H9 (cell line): ENCODE measurements around the gene DCLK2. TPM values are rescaled to one million over a fixed set of nuclear protein-coding genes. Genes with fewer than 3 reads are reported as not detected.

Experiments used
- DNase-seq: peaks from one replicate; pipeline ENCODE4 v3.0.0-alpha.2; 2017
- H2AFZ ChIP-seq: one replicate; pipeline ENCODE4 v1.6.1; 2013; ENCODE audit warnings: mild to moderate bottlenecking, low read length, control low read depth, moderate library complexity
- H2AK5ac ChIP-seq: 2 replicates; pipeline ENCODE4 v1.6.1; 2013; ENCODE audit warnings: low read length, control low read depth, mixed read lengths; ENCODE audit not compliant: insufficient read length
- H2BK120ac ChIP-seq: one replicate; pipeline ENCODE4 v1.6.1; 2013; ENCODE audit warnings: low read depth, mild to moderate bottlenecking, low read length, control low read depth, inconsistent platforms; ENCODE audit not compliant: poor library complexity, severe bottlenecking
- H2BK12ac ChIP-seq: 2 replicates; pipeline ENCODE4 v1.6.1; 2013; ENCODE audit warnings: low read length, control low read depth, mixed read lengths, low read depth; ENCODE audit not compliant: insufficient read length
- H2BK15ac ChIP-seq: 2 replicates; pipeline ENCODE4 v1.6.1; 2013; ENCODE audit warnings: low read depth, low read length, control low read depth
- H2BK20ac ChIP-seq: one replicate; pipeline ENCODE4 v1.6.1; 2013; ENCODE audit warnings: low read depth, mild to moderate bottlenecking, low read length, control low read depth, inconsistent platforms; ENCODE audit not compliant: poor library complexity, severe bottlenecking
- H2BK5ac ChIP-seq: 2 replicates; pipeline ENCODE4 v1.6.1; 2013; ENCODE audit warnings: low read length, control low read depth, mixed read lengths; ENCODE audit not compliant: insufficient read length
- H3K14ac ChIP-seq: 2 replicates; pipeline ENCODE4 v1.6.1; 2013; ENCODE audit warnings: low read length, control low read depth; ENCODE audit not compliant: insufficient read depth
- H3K18ac ChIP-seq: 2 replicates; pipeline ENCODE4 v1.6.1; 2013; ENCODE audit warnings: low read depth, mild to moderate bottlenecking, mixed read lengths, low read length, control low read depth; ENCODE audit not compliant: insufficient read length
- H3K23ac ChIP-seq: 2 replicates; pipeline ENCODE4 v1.6.1; 2013; ENCODE audit warnings: low read length, control low read depth, mixed read lengths, low read depth; ENCODE audit not compliant: insufficient read length
- H3K23me2 ChIP-seq: 2 replicates; pipeline ENCODE4 v1.6.1; 2013; ENCODE audit warnings: low read depth, mild to moderate bottlenecking, mixed read lengths, low read length, control low read depth; ENCODE audit not compliant: insufficient read length, poor library complexity, severe bottlenecking
- H3K27ac ChIP-seq: 2 replicates; pipeline ENCODE4 v1.5.1; 2013; ENCODE audit warnings: low read length, control low read depth, mixed read lengths, low read depth; ENCODE audit not compliant: insufficient read length
- H3K27me3 ChIP-seq: 2 replicates; pipeline ENCODE4 v1.6.1; 2013; ENCODE audit warnings: low read length, control low read depth, inconsistent platforms; ENCODE audit not compliant: insufficient read depth
- H3K4ac ChIP-seq: 2 replicates; pipeline ENCODE4 v1.6.1; 2013; ENCODE audit warnings: low read depth, mild to moderate bottlenecking, control low read depth, inconsistent platforms, low read length, moderate library complexity
- H3K4me1 ChIP-seq: 2 replicates; pipeline ENCODE4 v1.6.1; 2013; ENCODE audit warnings: low read length, control low read depth, inconsistent platforms; ENCODE audit not compliant: insufficient read depth
- H3K4me2 ChIP-seq: 2 replicates; pipeline ENCODE4 v1.6.1; 2013; ENCODE audit warnings: low read length, control low read depth, mixed read lengths; ENCODE audit not compliant: insufficient read length, insufficient read depth
- H3K56ac ChIP-seq: 2 replicates; pipeline ENCODE4 v1.6.1; 2013; ENCODE audit warnings: low read depth, mild to moderate bottlenecking, mixed read lengths, low read length, control low read depth; ENCODE audit not compliant: insufficient read length
- H3K79me1 ChIP-seq: 2 replicates; pipeline ENCODE4 v1.6.1; 2013; ENCODE audit warnings: low read depth, mild to moderate bottlenecking, moderate library complexity, low read length, control low read depth, inconsistent platforms; ENCODE audit not compliant: insufficient read depth, poor library complexity, severe bottlenecking
- H3K79me2 ChIP-seq: 2 replicates; pipeline ENCODE4 v1.6.1; 2013; ENCODE audit warnings: low read length, control low read depth, inconsistent platforms; ENCODE audit not compliant: insufficient read depth
- H3K9ac ChIP-seq: 2 replicates; pipeline ENCODE4 v1.6.1; 2013; ENCODE audit warnings: low read length, control low read depth, mixed read lengths; ENCODE audit not compliant: insufficient read length; ENCODE audit errors: extremely low read depth
- H3K9me3 ChIP-seq: one replicate; pipeline ENCODE4 v1.6.1; 2013; ENCODE audit warnings: low read depth, low read length, inconsistent platforms; ENCODE audit not compliant: control insufficient read depth
- H3T11ph ChIP-seq: one replicate; pipeline ENCODE4 v1.6.1; 2013; ENCODE audit warnings: mild to moderate bottlenecking, low read length, control low read depth, inconsistent platforms
- H4K20me1 ChIP-seq: one replicate; pipeline ENCODE4 v1.6.1; 2013; ENCODE audit not compliant: control insufficient read depth, insufficient read length, insufficient read depth
- H4K5ac ChIP-seq: 2 replicates; pipeline ENCODE4 v1.6.1; 2013; ENCODE audit warnings: low read depth, mild to moderate bottlenecking, mixed read lengths, low read length, control low read depth; ENCODE audit not compliant: insufficient read length
- H4K8ac ChIP-seq: replicated peaks from 2 replicates; pipeline ENCODE4 v1.6.1; 2013; ENCODE audit warnings: low read length, control low read depth, mixed read lengths, low read depth; ENCODE audit not compliant: insufficient read length
- H4K91ac ChIP-seq: 2 replicates; pipeline ENCODE4 v1.6.1; 2013; ENCODE audit warnings: low read depth, mild to moderate bottlenecking, moderate library complexity, mixed read lengths, low read length, control low read depth; ENCODE audit not compliant: insufficient read length
- H3K27ac Mint-ChIP-seq, 3 experiments: 2 replicates in 2 of 3; 3 replicates in 1 of 3; pipeline ENCODE4 v1.8.0; 2020 to 2021; ENCODE audit warnings: mixed read lengths in 3 of 3, mild to moderate bottlenecking in 1 of 3, moderate library complexity in 1 of 3
- H3K27me3 Mint-ChIP-seq: 2 replicates; pipeline ENCODE4 v1.8.0; 2021; ENCODE audit warnings: low read depth, mild to moderate bottlenecking, moderate library complexity, mixed read lengths
- H3K36me3 Mint-ChIP-seq, 3 experiments: 2 replicates in 2 of 3; 3 replicates in 1 of 3; pipeline ENCODE4 v1.8.0; 2020 to 2021; ENCODE audit warnings: low read depth in 3 of 3, mixed read lengths in 3 of 3; ENCODE audit not compliant: insufficient read depth in 1 of 3
- H3K4me1 Mint-ChIP-seq, 2 experiments: 2 replicates each; pipeline ENCODE4 v1.8.0; 2020; ENCODE audit warnings: mixed read lengths in 2 of 2
- H3K4me3 Mint-ChIP-seq, 2 experiments: 2 replicates in 1 of 2; 3 replicates in 1 of 2; pipeline ENCODE4 v1.8.0; 2020 to 2021; ENCODE audit warnings: mild to moderate bottlenecking in 2 of 2, mixed read lengths in 2 of 2, moderate library complexity in 1 of 2
- H3K9me3 Mint-ChIP-seq, 2 experiments: 2 replicates in 1 of 2; 3 replicates in 1 of 2; pipeline ENCODE4 v1.8.0; 2020; ENCODE audit warnings: mild to moderate bottlenecking in 2 of 2, mixed read lengths in 2 of 2, moderate library complexity in 1 of 2
- CTCF ChIP-seq: fragments of 200-600 bp; sonication (generic); conservative IDR thresholded peaks from 3 replicates; pipeline ENCODE4 v1.8.0; 2021; ENCODE audit warnings: antibody characterized with exemption, mild to moderate bottlenecking
- WGBS: extraction: QIAGEN DNeasy Blood & Tissue Kit; methylation state at CpG from one replicate; pipeline ENCODE4 v1.1.7; 2013; ENCODE audit warnings: missing lambda C conversion rate, low lambda C conversion rate, mixed read lengths; ENCODE audit not compliant: insufficient read length; ENCODE audit errors: extremely low coverage; 5-methylcytosine and 5-hydroxymethylcytosine counted together
- total RNA-seq: library from RNA; stranded (reverse); gene quantifications from 2 replicates; pipeline ENCODE4 v1.2.1, GENCODE V29; 2021

Gene DCLK2
- total RNA-seq, 1 experiment from 2014 or later: 0.33 TPM

DNA sequence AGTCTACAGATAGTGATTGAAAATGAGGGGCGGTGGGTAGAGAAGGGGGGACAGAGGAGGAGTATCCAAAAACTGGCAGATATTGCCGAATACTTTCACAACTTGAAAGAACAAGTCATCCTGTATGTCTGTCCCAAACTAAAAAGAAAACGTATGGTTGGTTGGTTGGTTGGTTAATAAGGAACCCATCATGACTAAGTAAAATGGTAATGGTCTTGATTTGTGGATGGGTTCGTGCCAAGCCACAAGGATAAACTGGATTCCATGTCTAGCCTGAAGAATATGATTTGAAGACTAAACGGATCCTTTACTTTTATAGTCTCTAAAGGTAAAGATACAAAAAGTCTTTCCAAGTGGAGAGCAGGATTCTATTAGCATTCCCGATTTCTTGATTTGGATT is 208.4 kb downstream of the DCLK2 start:
- H3K9me3 ChIP-seq: no peaks in the 10 kb centered on the region
- H4K8ac ChIP-seq: no peak overlapping the region
- no peak for DNase-seq
- H2BK5ac ChIP-seq: no peak overlapping the region
- no peaks in the 10 kb centered on the region for H3K4me1 ChIP-seq
- no peak overlapping the region for H2BK15ac ChIP-seq
- H3K4ac ChIP-seq: no peak overlapping the region
- no peaks in the 10 kb centered on the region for H3K27me3 Mint-ChIP-seq
- H3K4me1 Mint-ChIP-seq: peaks cover 0 to 3% of the 10 kb centered on the region in 2 experiments; a peak in 1 of 4 replicates
- no peak overlapping the region for H2AK5ac ChIP-seq
- H3K9me3 Mint-ChIP-seq: no peaks in the 10 kb centered on the region
- no peaks in the 10 kb centered on the region for H3K79me2 ChIP-seq
- H3K14ac ChIP-seq: no peak overlapping the region
- H3K4me3 Mint-ChIP-seq: no peak overlapping the region
- no peak overlapping the region for H3K4me2 ChIP-seq
- H4K20me1 ChIP-seq: no peaks in the 10 kb centered on the region
- H2BK12ac ChIP-seq: no peak overlapping the region
- peaks cover 0 to 6% (median 3%) of the 10 kb centered on the region in 3 experiments; a peak in 4 of 7 replicates for H3K36me3 Mint-ChIP-seq
- no peak overlapping the region for H3K27ac ChIP-seq
- H3K27me3 ChIP-seq: no peaks in the 10 kb centered on the region
- no peak overlapping the region for H2BK120ac ChIP-seq
- H3K18ac ChIP-seq: no peak overlapping the region
- no peaks in the 10 kb centered on the region for H3K23me2 ChIP-seq
- H3K23ac ChIP-seq: no peak overlapping the region
- H2AFZ ChIP-seq: no peak overlapping the region
- no CpG with 5 or more reads among the region's 6 CpGs for WGBS
- no peak for TF ChIP-seq CTCF
- no peak overlapping the region for H2BK20ac ChIP-seq
- H3K56ac ChIP-seq: no peak overlapping the region
- no peak overlapping the region for H4K5ac ChIP-seq
- H3K27ac Mint-ChIP-seq: no peak overlapping the region
- no peak overlapping the region for H3K9ac ChIP-seq
- H3K79me1 ChIP-seq: no peaks in the 10 kb centered on the region
- H3T11ph ChIP-seq: no peak overlapping the region
- no peak overlapping the region for H4K91ac ChIP-seq
